Nephron (organoid): ENCODE data around the gene FITM2.
"Not testable (repeated sequence)": the region's sequence is repeated elsewhere in the genome, so short reads cannot be mapped to it uniquely, and the experiment has no call there.

Experiments
- H3K27ac Mint-ChIP-seq, 3 experiments: 2 replicates each; pipeline ENCODE4 v1.8.0; 2020; ENCODE audit warnings: mixed read lengths in 3 of 3, mild to moderate bottlenecking in 2 of 3, moderate library complexity in 1 of 3
- H3K27me3 Mint-ChIP-seq: 2 replicates; pipeline ENCODE4 v1.8.0; 2021; ENCODE audit warnings: low read depth, mild to moderate bottlenecking, moderate library complexity, mixed read lengths
- H3K36me3 Mint-ChIP-seq: 2 replicates; pipeline ENCODE4 v1.8.0; 2020; ENCODE audit warnings: low read depth, mixed read lengths
- H3K4me1 Mint-ChIP-seq: 2 replicates; pipeline ENCODE4 v1.8.0; 2020; ENCODE audit warnings: mixed read lengths
- H3K4me3 Mint-ChIP-seq, 3 experiments: 2 replicates each; pipeline ENCODE4 v1.8.0; 2020; ENCODE audit warnings: mild to moderate bottlenecking in 3 of 3, mixed read lengths in 3 of 3, moderate library complexity in 2 of 3
- H3K9me3 Mint-ChIP-seq: 2 replicates; pipeline ENCODE4 v1.8.0; 2020; ENCODE audit warnings: mixed read lengths
- TF ChIP-seq, protein P1 (sequence below), 3 experiments: fragments of 200-600 bp; sonication (generic); IDR thresholded peaks; one replicate each; pipeline ENCODE4 v1.5.0; 2021; ENCODE audit warnings: antibody characterized with exemption in 3 of 3; ENCODE audit not compliant: unreplicated experiment in 3 of 3

Gene FITM2

DNA sequence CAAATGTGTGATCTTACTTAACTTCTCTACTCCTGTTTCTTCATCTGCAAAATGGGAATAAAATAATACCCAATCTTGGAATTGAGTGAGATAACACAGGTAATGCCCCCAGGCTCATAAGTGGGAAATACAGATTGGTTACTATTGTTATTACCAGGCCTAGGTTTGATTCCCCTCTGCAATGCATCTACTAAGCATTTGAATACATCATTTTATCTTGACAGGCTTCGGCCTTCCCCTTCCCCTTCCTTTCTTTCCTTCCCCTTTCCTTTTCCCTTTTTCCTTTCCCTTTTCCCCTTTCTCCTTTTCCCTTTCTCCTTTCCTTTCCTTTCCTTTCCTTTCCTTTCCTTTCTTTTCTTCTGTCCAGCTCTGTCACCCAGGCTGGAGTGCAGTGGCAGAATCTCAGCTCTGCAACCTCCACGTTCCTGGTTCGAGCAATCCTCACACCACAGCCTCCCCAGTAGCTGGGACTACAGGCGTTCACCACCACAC lies 37.2 kb upstream of the FITM2 start:
- Mint-ChIP-seq H3K4me3 (no peak overlapping the region), H3K4me1 (no peaks in the 10 kb centered on the region), H3K27ac (no peak overlapping the region), H3K27me3 (peaks cover 4% of the 10 kb centered on the region), H3K36me3 (no peaks in the 10 kb centered on the region), H3K9me3 (no peaks in the 10 kb centered on the region)
- TF ChIP-seq, protein P1, sequence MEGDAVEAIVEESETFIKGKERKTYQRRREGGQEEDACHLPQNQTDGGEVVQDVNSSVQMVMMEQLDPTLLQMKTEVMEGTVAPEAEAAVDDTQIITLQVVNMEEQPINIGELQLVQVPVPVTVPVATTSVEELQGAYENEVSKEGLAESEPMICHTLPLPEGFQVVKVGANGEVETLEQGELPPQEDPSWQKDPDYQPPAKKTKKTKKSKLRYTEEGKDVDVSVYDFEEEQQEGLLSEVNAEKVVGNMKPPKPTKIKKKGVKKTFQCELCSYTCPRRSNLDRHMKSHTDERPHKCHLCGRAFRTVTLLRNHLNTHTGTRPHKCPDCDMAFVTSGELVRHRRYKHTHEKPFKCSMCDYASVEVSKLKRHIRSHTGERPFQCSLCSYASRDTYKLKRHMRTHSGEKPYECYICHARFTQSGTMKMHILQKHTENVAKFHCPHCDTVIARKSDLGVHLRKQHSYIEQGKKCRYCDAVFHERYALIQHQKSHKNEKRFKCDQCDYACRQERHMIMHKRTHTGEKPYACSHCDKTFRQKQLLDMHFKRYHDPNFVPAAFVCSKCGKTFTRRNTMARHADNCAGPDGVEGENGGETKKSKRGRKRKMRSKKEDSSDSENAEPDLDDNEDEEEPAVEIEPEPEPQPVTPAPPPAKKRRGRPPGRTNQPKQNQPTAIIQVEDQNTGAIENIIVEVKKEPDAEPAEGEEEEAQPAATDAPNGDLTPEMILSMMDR (IDR thresholded peaks at IDR 0.05; ENCODE audit: unreplicated experiment in 3 of 3): no peak

DNA sequence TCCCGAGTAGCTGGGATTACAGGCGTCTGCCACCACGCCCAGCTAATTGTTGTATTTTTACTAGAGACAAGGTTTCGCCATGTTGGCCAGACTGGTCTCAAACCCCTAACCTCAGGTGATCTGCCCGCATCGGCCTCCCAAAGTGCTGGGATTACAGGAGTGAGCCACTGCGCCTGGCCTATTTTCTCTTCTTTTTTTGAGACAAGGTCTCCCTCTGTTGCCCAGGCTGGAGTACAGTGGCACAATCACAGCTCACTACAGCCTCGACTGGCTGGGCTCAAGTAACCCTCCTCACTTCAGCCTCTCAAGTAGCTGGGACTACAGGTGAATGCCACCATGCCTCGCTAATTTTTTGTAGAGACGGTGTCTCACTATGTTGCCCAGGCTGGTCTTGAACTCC lies 34.9 kb upstream of the FITM2 start:
- not testable (repeated sequence) for H3K27me3 Mint-ChIP-seq, H3K9me3 Mint-ChIP-seq, H3K36me3 Mint-ChIP-seq, H3K27ac Mint-ChIP-seq, H3K4me3 Mint-ChIP-seq, H3K4me1 Mint-ChIP-seq

DNA sequence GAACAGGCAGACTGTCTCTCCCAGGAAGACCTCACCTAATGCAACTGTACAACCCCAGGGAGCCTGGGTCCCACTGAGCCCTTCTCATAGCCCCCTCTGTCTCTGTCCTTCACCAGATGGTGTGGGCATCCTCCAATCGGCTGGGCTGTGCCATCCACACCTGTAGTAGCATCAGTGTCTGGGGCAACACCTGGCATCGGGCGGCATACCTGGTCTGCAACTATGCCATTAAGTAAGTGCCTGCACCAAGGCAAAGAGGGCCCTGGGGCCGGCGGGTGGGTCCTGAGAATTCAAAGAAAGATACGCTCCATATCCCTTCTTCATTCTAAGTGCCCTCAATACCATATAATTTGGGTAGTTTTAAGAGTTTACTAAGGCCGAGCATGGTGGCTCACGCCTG lies 34.1 kb upstream of the FITM2 start:
- peaks cover 4% of the 10 kb centered on the region for H3K27me3 Mint-ChIP-seq

DNA sequence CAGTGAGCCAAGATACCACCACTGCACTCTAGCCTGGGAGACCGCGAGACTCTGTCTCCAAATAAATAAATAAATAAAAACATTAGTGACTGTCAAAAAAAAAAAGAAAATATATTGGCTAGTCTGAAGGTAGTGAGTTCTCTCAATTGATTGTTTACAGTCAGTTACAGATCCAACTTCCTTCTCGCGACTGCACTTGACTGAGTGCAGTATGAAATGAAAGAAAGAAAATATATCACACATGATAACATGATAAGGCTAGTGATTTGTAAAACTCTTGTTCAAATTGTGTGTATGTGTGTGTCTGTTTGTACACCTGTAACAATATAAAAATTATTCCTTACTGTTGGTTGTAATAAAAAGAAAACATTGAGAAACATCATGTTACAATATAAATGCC lies 33.7 kb upstream of the FITM2 start:
- TF ChIP-seq, protein P1 (IDR thresholded peaks at IDR 0.05; ENCODE audit: unreplicated experiment in 3 of 3): no peak
- Mint-ChIP-seq H3K36me3 (no peaks in the 10 kb centered on the region), H3K9me3 (no peaks in the 10 kb centered on the region), H3K27me3 (peaks cover 4% of the 10 kb centered on the region), H3K4me1 (peaks cover 6% of the 10 kb centered on the region), H3K4me3 (no peak overlapping the region), H3K27ac (no peak overlapping the region)

More for the DNA sequence above, 34.1 kb upstream of the FITM2 start:
- no peaks in the 10 kb centered on the region for H3K9me3 Mint-ChIP-seq
- H3K27ac Mint-ChIP-seq: no peak overlapping the region
- H3K4me1 Mint-ChIP-seq: peaks cover 6% of the 10 kb centered on the region
- no peaks in the 10 kb centered on the region for H3K36me3 Mint-ChIP-seq
- H3K4me3 Mint-ChIP-seq: no peak overlapping the region
- TF ChIP-seq, protein P1 (IDR thresholded peaks at IDR 0.05; ENCODE audit: unreplicated experiment in 3 of 3): no peak

DNA sequence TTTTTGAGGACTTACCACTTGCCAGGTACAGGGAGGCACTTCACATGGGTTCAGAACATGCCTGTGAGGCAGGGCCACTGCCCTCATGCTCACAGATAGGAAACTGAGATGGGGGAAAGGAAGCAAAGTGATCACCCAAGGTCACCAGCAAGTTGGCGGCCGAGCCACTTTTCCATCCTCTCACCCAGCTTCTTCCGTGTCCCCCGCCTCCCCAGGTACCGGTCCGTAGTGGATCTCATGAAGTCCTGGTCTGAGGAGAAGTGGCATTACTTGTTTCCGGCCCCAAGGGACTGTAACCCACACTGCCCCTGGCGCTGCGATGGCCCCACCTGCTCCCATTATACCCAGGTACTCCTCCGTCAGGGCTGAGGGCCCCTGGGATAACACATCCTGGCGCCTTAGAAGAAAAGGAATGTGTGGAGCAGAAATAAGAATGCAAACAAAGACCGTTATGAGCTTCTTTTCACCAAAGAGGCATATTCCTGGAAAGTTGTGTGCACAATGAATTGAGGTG lies 32.2 kb upstream of the FITM2 start:
- Mint-ChIP-seq H3K27ac (no peak overlapping the region), H3K27me3 (peaks cover 4% of the 10 kb centered on the region), H3K4me1 (peaks cover 6% of the 10 kb centered on the region), H3K36me3 (no peaks in the 10 kb centered on the region), H3K4me3 (no peak overlapping the region), H3K9me3 (no peaks in the 10 kb centered on the region)
- TF ChIP-seq, protein P1 (IDR thresholded peaks at IDR 0.05; ENCODE audit: unreplicated experiment in 3 of 3): no peak

DNA sequence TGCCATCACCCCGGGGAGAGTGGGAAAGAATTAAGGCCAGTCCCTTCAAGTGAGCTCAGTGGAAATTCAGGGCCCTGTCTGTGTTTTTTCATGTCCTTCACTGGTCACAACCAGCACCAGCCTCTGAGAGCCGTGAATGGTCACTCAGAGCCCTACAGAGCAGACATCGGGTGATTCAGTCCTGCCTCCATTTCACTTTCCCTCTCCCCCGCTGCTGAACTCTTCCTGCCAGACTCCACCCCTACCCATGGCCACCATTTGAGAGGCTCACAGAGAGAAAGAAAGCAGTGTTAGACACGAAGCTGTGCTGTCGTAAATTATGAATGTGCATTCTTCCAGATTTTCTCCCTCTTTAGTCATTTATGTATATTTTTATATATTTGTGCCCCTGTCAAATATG lies 31.2 kb upstream of the FITM2 start:
- H3K27me3 Mint-ChIP-seq: peaks cover 4% of the 10 kb centered on the region
- TF ChIP-seq, protein P1 (IDR thresholded peaks at IDR 0.05; ENCODE audit: unreplicated experiment in 3 of 3): no peak
- H3K27ac Mint-ChIP-seq: peak overlapping the region; percentile 65 to 76 (median 67)
- no peaks in the 10 kb centered on the region for H3K36me3 Mint-ChIP-seq
- H3K4me3 Mint-ChIP-seq: no peak overlapping the region
- peaks cover 6% of the 10 kb centered on the region for H3K4me1 Mint-ChIP-seq
- H3K9me3 Mint-ChIP-seq: no peaks in the 10 kb centered on the region
